Measurements from ENCODE around the gene TYK2. TPM values are rescaled to one million over a fixed set of nuclear protein-coding genes. Genes with fewer than 3 reads are reported as not detected.
A peak's percentile ranks its signal among the peaks of the same experiment; 100 is the strongest.

The TYK2 gene
- total and polyA plus RNA-seq, 2 of the 13 experiments (the other 11 are each of a cell fraction or from before 2014, with no cell fraction given), result 38.8 to 60.1 TPM

- no peak for TF ChIP-seq ZBTB34 (CRISPR knock-in tag; IDR thresholded peaks at IDR 0.05)
- no peak for TF ChIP-seq FOSL1 (CRISPR knock-in tag; IDR thresholded peaks at IDR 0.05; ENCODE audit: borderline replicate concordance)
- TF ChIP-seq ZNF383 (CRISPR knock-in tag; IDR thresholded peaks at IDR 0.05; ENCODE audit: borderline replicate concordance), result peak; percentile 76; the same call in 1 of the 2 replicates
- no peak for TF ChIP-seq GMEB2 (CRISPR knock-in tag; IDR thresholded peaks at IDR 0.05; ENCODE audit: low read depth)
- no peak for TF ChIP-seq U2AF2 (IDR thresholded peaks at IDR 0.05; ENCODE audit: low read depth, low read length)
- 0 out of 2 replicates have a peak, but pooled peaks have one; percentile 53 for TF ChIP-seq NFKB2 (CRISPR knock-in tag; IDR thresholded peaks at IDR 0.05; ENCODE audit: borderline replicate concordance)
- TF ChIP-seq ZNF281 (CRISPR knock-in tag; IDR thresholded peaks at IDR 0.05; ENCODE audit: borderline replicate concordance), result peak; percentile 50; the same call in 1 of the 2 replicates
- peak; percentile 93 for TF ChIP-seq SAP130 (CRISPR knock-in tag; IDR thresholded peaks at IDR 0.05; ENCODE audit: low read depth)
- TF ChIP-seq ZNF503 (CRISPR knock-in tag; IDR thresholded peaks at IDR 0.05), result no peak
- TF ChIP-seq ZNF335 (CRISPR knock-in tag; IDR thresholded peaks at IDR 0.05), result 0 out of 2 replicates have a peak, but pooled peaks have one; percentile 30
- TF ChIP-seq HNRNPUL1 (IDR thresholded peaks at IDR 0.05; ENCODE audit: low read depth, low read length), result no peak
Measured at GRCh38 chr19:10315335-10316214, 64.8 kb downstream of the TYK2 start, which contains the start of gene FDX2 (continued).
